H9 (cell line): Measurements from ENCODE around the gene MLIP. TPM values are rescaled to one million over a fixed set of nuclear protein-coding genes. Genes with fewer than 3 reads are reported as not detected.
A peak's percentile ranks its signal among the peaks of the same experiment; 100 is the strongest.

Experiments
- DNase-seq: peaks from one replicate; pipeline ENCODE4 v3.0.0-alpha.2; 2017
- H2AFZ ChIP-seq: one replicate; pipeline ENCODE4 v1.6.1; 2013; ENCODE audit warnings: mild to moderate bottlenecking, low read length, control low read depth, moderate library complexity
- H2AK5ac ChIP-seq: 2 replicates; pipeline ENCODE4 v1.6.1; 2013; ENCODE audit warnings: low read length, control low read depth, mixed read lengths; ENCODE audit not compliant: insufficient read length
- H2BK120ac ChIP-seq: one replicate; pipeline ENCODE4 v1.6.1; 2013; ENCODE audit warnings: low read depth, mild to moderate bottlenecking, low read length, control low read depth, inconsistent platforms; ENCODE audit not compliant: poor library complexity, severe bottlenecking
- H2BK12ac ChIP-seq: 2 replicates; pipeline ENCODE4 v1.6.1; 2013; ENCODE audit warnings: low read length, control low read depth, mixed read lengths, low read depth; ENCODE audit not compliant: insufficient read length
- H2BK15ac ChIP-seq: 2 replicates; pipeline ENCODE4 v1.6.1; 2013; ENCODE audit warnings: low read depth, low read length, control low read depth
- H2BK20ac ChIP-seq: one replicate; pipeline ENCODE4 v1.6.1; 2013; ENCODE audit warnings: low read depth, mild to moderate bottlenecking, low read length, control low read depth, inconsistent platforms; ENCODE audit not compliant: poor library complexity, severe bottlenecking
- H2BK5ac ChIP-seq: 2 replicates; pipeline ENCODE4 v1.6.1; 2013; ENCODE audit warnings: low read length, control low read depth, mixed read lengths; ENCODE audit not compliant: insufficient read length
- H3K14ac ChIP-seq: 2 replicates; pipeline ENCODE4 v1.6.1; 2013; ENCODE audit warnings: low read length, control low read depth; ENCODE audit not compliant: insufficient read depth
- H3K18ac ChIP-seq: 2 replicates; pipeline ENCODE4 v1.6.1; 2013; ENCODE audit warnings: low read depth, mild to moderate bottlenecking, mixed read lengths, low read length, control low read depth; ENCODE audit not compliant: insufficient read length
- H3K23ac ChIP-seq: 2 replicates; pipeline ENCODE4 v1.6.1; 2013; ENCODE audit warnings: low read length, control low read depth, mixed read lengths, low read depth; ENCODE audit not compliant: insufficient read length
- H3K23me2 ChIP-seq: 2 replicates; pipeline ENCODE4 v1.6.1; 2013; ENCODE audit warnings: low read depth, mild to moderate bottlenecking, mixed read lengths, low read length, control low read depth; ENCODE audit not compliant: insufficient read length, poor library complexity, severe bottlenecking
- H3K27ac ChIP-seq: 2 replicates; pipeline ENCODE4 v1.5.1; 2013; ENCODE audit warnings: low read length, control low read depth, mixed read lengths, low read depth; ENCODE audit not compliant: insufficient read length
- H3K27me3 ChIP-seq: 2 replicates; pipeline ENCODE4 v1.6.1; 2013; ENCODE audit warnings: low read length, control low read depth, inconsistent platforms; ENCODE audit not compliant: insufficient read depth
- H3K4ac ChIP-seq: 2 replicates; pipeline ENCODE4 v1.6.1; 2013; ENCODE audit warnings: low read depth, mild to moderate bottlenecking, control low read depth, inconsistent platforms, low read length, moderate library complexity
- H3K4me1 ChIP-seq: 2 replicates; pipeline ENCODE4 v1.6.1; 2013; ENCODE audit warnings: low read length, control low read depth, inconsistent platforms; ENCODE audit not compliant: insufficient read depth
- H3K4me2 ChIP-seq: 2 replicates; pipeline ENCODE4 v1.6.1; 2013; ENCODE audit warnings: low read length, control low read depth, mixed read lengths; ENCODE audit not compliant: insufficient read length, insufficient read depth
- H3K56ac ChIP-seq: 2 replicates; pipeline ENCODE4 v1.6.1; 2013; ENCODE audit warnings: low read depth, mild to moderate bottlenecking, mixed read lengths, low read length, control low read depth; ENCODE audit not compliant: insufficient read length
- H3K79me1 ChIP-seq: 2 replicates; pipeline ENCODE4 v1.6.1; 2013; ENCODE audit warnings: low read depth, mild to moderate bottlenecking, moderate library complexity, low read length, control low read depth, inconsistent platforms; ENCODE audit not compliant: insufficient read depth, poor library complexity, severe bottlenecking
- H3K79me2 ChIP-seq: 2 replicates; pipeline ENCODE4 v1.6.1; 2013; ENCODE audit warnings: low read length, control low read depth, inconsistent platforms; ENCODE audit not compliant: insufficient read depth
- H3K9ac ChIP-seq: 2 replicates; pipeline ENCODE4 v1.6.1; 2013; ENCODE audit warnings: low read length, control low read depth, mixed read lengths; ENCODE audit not compliant: insufficient read length; ENCODE audit errors: extremely low read depth
- H3K9me3 ChIP-seq: one replicate; pipeline ENCODE4 v1.6.1; 2013; ENCODE audit warnings: low read depth, low read length, inconsistent platforms; ENCODE audit not compliant: control insufficient read depth
- H3T11ph ChIP-seq: one replicate; pipeline ENCODE4 v1.6.1; 2013; ENCODE audit warnings: mild to moderate bottlenecking, low read length, control low read depth, inconsistent platforms
- H4K20me1 ChIP-seq: one replicate; pipeline ENCODE4 v1.6.1; 2013; ENCODE audit not compliant: control insufficient read depth, insufficient read length, insufficient read depth
- H4K5ac ChIP-seq: 2 replicates; pipeline ENCODE4 v1.6.1; 2013; ENCODE audit warnings: low read depth, mild to moderate bottlenecking, mixed read lengths, low read length, control low read depth; ENCODE audit not compliant: insufficient read length
- H4K8ac ChIP-seq: replicated peaks from 2 replicates; pipeline ENCODE4 v1.6.1; 2013; ENCODE audit warnings: low read length, control low read depth, mixed read lengths, low read depth; ENCODE audit not compliant: insufficient read length
- H4K91ac ChIP-seq: 2 replicates; pipeline ENCODE4 v1.6.1; 2013; ENCODE audit warnings: low read depth, mild to moderate bottlenecking, moderate library complexity, mixed read lengths, low read length, control low read depth; ENCODE audit not compliant: insufficient read length
- H3K27ac Mint-ChIP-seq, 3 experiments: 2 replicates in 2 of 3; 3 replicates in 1 of 3; pipeline ENCODE4 v1.8.0; 2020 to 2021; ENCODE audit warnings: mixed read lengths in 3 of 3, mild to moderate bottlenecking in 1 of 3, moderate library complexity in 1 of 3
- H3K27me3 Mint-ChIP-seq: 2 replicates; pipeline ENCODE4 v1.8.0; 2021; ENCODE audit warnings: low read depth, mild to moderate bottlenecking, moderate library complexity, mixed read lengths
- H3K36me3 Mint-ChIP-seq, 3 experiments: 2 replicates in 2 of 3; 3 replicates in 1 of 3; pipeline ENCODE4 v1.8.0; 2020 to 2021; ENCODE audit warnings: low read depth in 3 of 3, mixed read lengths in 3 of 3; ENCODE audit not compliant: insufficient read depth in 1 of 3
- H3K4me1 Mint-ChIP-seq, 2 experiments: 2 replicates each; pipeline ENCODE4 v1.8.0; 2020; ENCODE audit warnings: mixed read lengths in 2 of 2
- H3K4me3 Mint-ChIP-seq, 2 experiments: 2 replicates in 1 of 2; 3 replicates in 1 of 2; pipeline ENCODE4 v1.8.0; 2020 to 2021; ENCODE audit warnings: mild to moderate bottlenecking in 2 of 2, mixed read lengths in 2 of 2, moderate library complexity in 1 of 2
- H3K9me3 Mint-ChIP-seq, 2 experiments: 2 replicates in 1 of 2; 3 replicates in 1 of 2; pipeline ENCODE4 v1.8.0; 2020; ENCODE audit warnings: mild to moderate bottlenecking in 2 of 2, mixed read lengths in 2 of 2, moderate library complexity in 1 of 2
- WGBS: extraction: QIAGEN DNeasy Blood & Tissue Kit; methylation state at CpG from one replicate; pipeline ENCODE4 v1.1.7; 2013; ENCODE audit warnings: missing lambda C conversion rate, low lambda C conversion rate, mixed read lengths; ENCODE audit not compliant: insufficient read length; ENCODE audit errors: extremely low coverage; 5-methylcytosine and 5-hydroxymethylcytosine counted together
- total RNA-seq: library from RNA; stranded (reverse); gene quantifications from 2 replicates; pipeline ENCODE4 v1.2.1, GENCODE V29; 2021
- TF ChIP-seq, protein P1 (sequence below): fragments of 200-600 bp; sonication (generic); conservative IDR thresholded peaks from 3 replicates; pipeline ENCODE4 v1.8.0; 2021; ENCODE audit warnings: antibody characterized with exemption, mild to moderate bottlenecking

The MLIP gene
- total RNA-seq, 1 experiment from 2014 or later = not detected

DNA sequence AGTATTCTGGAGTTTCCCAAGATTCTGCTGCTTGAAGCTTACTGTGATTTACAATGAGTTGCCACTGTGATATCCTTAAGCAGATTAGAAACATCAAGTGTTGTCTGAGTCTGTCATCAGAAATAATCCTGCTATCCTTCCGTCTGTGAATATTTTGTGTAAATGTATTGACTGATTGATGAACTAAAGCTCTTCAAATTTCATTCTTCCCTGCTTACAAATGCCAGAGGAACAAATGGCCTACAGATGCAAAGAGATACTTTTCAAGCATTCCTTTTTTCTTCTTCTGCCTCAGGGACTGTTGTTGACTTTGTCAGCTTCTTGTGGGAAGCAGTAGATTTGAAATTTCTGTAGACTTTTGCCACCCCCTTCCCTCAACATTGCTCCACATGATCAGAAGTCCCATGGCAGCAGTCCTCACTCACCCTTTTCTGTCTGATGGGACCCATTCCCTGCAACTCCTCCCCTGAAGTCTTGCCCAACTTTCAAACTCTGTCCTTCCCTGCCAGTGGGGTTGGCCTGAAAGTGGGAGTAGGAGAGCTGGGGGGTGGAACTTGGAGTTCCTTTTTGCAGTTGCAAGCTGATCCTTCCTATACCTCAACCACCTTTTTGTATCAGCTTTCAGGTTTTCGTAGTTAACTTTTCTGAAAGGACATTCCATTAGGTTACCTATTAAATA lies 38.5 kb upstream of the MLIP start:
- H3K18ac ChIP-seq = no peak overlapping the region
- H2BK5ac ChIP-seq = no peak overlapping the region
- Mint-ChIP-seq H3K36me3 (no peaks in the 10 kb centered on the region), H3K9me3 (no peaks in the 10 kb centered on the region), H3K27ac (peak overlapping the region in 2 of 3 experiments; percentile 6 to 94; a peak in 2 of 7 replicates), H3K27me3 (no peaks in the 10 kb centered on the region), H3K4me1 (peaks cover 29 to 32% of the 10 kb centered on the region in 2 experiments), H3K4me3 (no peak overlapping the region)
- H2BK120ac ChIP-seq = no peak overlapping the region
- no peak overlapping the region for H2BK15ac ChIP-seq
- H3K4ac ChIP-seq = no peak overlapping the region
- H3K79me1 ChIP-seq = no peaks in the 10 kb centered on the region
- no peak overlapping the region for H2BK12ac ChIP-seq
- no peak overlapping the region for H3T11ph ChIP-seq
- H3K4me2 ChIP-seq = no peak overlapping the region
- no CpG with 5 or more reads among the region's 2 CpGs for WGBS
- H3K9ac ChIP-seq = no peak overlapping the region
- H2BK20ac ChIP-seq = no peak overlapping the region
- H3K27ac ChIP-seq = no peak overlapping the region
- no peaks in the 10 kb centered on the region for H4K20me1 ChIP-seq
- DNase-seq = no peak
- no peak overlapping the region for H3K56ac ChIP-seq
- no peak overlapping the region for H4K8ac ChIP-seq
- H3K9me3 ChIP-seq = no peaks in the 10 kb centered on the region
- H2AFZ ChIP-seq = no peak overlapping the region
- no peaks in the 10 kb centered on the region for H3K79me2 ChIP-seq
- no peaks in the 10 kb centered on the region for H3K27me3 ChIP-seq
- H3K23me2 ChIP-seq = no peaks in the 10 kb centered on the region
- H3K23ac ChIP-seq = no peak overlapping the region
- no peak overlapping the region for H4K91ac ChIP-seq
- H4K5ac ChIP-seq = no peak overlapping the region
- H2AK5ac ChIP-seq = no peak overlapping the region
- TF ChIP-seq, protein P1, sequence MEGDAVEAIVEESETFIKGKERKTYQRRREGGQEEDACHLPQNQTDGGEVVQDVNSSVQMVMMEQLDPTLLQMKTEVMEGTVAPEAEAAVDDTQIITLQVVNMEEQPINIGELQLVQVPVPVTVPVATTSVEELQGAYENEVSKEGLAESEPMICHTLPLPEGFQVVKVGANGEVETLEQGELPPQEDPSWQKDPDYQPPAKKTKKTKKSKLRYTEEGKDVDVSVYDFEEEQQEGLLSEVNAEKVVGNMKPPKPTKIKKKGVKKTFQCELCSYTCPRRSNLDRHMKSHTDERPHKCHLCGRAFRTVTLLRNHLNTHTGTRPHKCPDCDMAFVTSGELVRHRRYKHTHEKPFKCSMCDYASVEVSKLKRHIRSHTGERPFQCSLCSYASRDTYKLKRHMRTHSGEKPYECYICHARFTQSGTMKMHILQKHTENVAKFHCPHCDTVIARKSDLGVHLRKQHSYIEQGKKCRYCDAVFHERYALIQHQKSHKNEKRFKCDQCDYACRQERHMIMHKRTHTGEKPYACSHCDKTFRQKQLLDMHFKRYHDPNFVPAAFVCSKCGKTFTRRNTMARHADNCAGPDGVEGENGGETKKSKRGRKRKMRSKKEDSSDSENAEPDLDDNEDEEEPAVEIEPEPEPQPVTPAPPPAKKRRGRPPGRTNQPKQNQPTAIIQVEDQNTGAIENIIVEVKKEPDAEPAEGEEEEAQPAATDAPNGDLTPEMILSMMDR = no peak
- H3K4me1 ChIP-seq = no peaks in the 10 kb centered on the region; the same call in 1 of the 2 replicates
- no peak overlapping the region for H3K14ac ChIP-seq
